Measurements from ENCODE around the gene VPREB3. TPM values are rescaled to one million over a fixed set of nuclear protein-coding genes. Genes with fewer than 3 reads are reported as not detected.

VPREB3 gene
- total RNA-seq, 1 experiment from 2014 or later, result 2.4 TPM

DNA sequence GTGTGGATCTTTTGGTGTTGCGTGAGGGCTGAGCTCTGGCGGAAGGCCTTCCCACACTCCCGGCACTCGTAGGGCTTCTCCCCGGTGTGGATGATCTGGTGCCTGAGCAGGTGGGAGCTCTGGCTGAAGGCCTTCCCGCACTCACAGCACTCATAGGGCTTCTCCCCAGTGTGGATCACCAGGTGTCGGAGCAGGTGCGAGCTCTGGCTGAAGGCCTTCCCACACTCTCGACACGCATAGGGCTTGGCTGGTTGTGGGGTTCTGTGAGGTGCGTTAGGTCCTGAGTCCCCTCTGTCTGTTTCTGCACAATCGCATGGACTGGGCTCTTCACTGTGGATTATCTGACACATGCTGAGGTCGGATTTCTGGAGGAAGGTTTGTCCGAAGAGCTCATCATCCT is 9.7 kb downstream of the VPREB3 start:
- no peak for ATAC-seq
- H3K36me3 ChIP-seq (ENCODE audit: control insufficient read depth in 1 of 2, insufficient read depth in 2 of 2, low read length in 2 of 2), result peaks cover 0 to 8% of the 10 kb centered on the region in 2 experiments; a peak in 2 of 4 replicates
- no peaks in the 10 kb centered on the region for H3K79me2 ChIP-seq (ENCODE audit: insufficient read depth, low read length)
- no peak overlapping the region for H3K4me2 ChIP-seq (ENCODE audit: low read length)
- H3K27ac ChIP-seq (ENCODE audit: low read depth, low read length), result no peak overlapping the region
- no peaks in the 10 kb centered on the region; a peak in 1 of 4 replicates for H3K4me1 ChIP-seq (ENCODE audit: control insufficient read depth in 1 of 2, insufficient read depth in 2 of 2, low read length in 2 of 2)
- H3K9me2 ChIP-seq (ENCODE audit: insufficient read depth), result no peaks in the 10 kb centered on the region
- no peak for TF ChIP-seq SIN3A (IDR thresholded peaks at IDR 0.05; ENCODE audit: low read depth)
- TF ChIP-seq POLR2A (IDR thresholded peaks at IDR 0.05; ENCODE audit: borderline replicate concordance, extremely low read depth, insufficient read depth, insufficient read length), result no peak
- TF ChIP-seq, protein P1, sequence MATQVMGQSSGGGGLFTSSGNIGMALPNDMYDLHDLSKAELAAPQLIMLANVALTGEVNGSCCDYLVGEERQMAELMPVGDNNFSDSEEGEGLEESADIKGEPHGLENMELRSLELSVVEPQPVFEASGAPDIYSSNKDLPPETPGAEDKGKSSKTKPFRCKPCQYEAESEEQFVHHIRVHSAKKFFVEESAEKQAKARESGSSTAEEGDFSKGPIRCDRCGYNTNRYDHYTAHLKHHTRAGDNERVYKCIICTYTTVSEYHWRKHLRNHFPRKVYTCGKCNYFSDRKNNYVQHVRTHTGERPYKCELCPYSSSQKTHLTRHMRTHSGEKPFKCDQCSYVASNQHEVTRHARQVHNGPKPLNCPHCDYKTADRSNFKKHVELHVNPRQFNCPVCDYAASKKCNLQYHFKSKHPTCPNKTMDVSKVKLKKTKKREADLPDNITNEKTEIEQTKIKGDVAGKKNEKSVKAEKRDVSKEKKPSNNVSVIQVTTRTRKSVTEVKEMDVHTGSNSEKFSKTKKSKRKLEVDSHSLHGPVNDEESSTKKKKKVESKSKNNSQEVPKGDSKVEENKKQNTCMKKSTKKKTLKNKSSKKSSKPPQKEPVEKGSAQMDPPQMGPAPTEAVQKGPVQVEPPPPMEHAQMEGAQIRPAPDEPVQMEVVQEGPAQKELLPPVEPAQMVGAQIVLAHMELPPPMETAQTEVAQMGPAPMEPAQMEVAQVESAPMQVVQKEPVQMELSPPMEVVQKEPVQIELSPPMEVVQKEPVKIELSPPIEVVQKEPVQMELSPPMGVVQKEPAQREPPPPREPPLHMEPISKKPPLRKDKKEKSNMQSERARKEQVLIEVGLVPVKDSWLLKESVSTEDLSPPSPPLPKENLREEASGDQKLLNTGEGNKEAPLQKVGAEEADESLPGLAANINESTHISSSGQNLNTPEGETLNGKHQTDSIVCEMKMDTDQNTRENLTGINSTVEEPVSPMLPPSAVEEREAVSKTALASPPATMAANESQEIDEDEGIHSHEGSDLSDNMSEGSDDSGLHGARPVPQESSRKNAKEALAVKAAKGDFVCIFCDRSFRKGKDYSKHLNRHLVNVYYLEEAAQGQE (IDR thresholded peaks at IDR 0.05; ENCODE audit: low read depth), result no peak
- no peak for TF ChIP-seq CEBPB (IDR thresholded peaks at IDR 0.05; ENCODE audit: low read depth)
- TF ChIP-seq, protein P2, sequence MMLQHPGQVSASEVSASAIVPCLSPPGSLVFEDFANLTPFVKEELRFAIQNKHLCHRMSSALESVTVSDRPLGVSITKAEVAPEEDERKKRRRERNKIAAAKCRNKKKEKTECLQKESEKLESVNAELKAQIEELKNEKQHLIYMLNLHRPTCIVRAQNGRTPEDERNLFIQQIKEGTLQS (IDR thresholded peaks at IDR 0.05), result no peak
- TF ChIP-seq, protein P3, sequence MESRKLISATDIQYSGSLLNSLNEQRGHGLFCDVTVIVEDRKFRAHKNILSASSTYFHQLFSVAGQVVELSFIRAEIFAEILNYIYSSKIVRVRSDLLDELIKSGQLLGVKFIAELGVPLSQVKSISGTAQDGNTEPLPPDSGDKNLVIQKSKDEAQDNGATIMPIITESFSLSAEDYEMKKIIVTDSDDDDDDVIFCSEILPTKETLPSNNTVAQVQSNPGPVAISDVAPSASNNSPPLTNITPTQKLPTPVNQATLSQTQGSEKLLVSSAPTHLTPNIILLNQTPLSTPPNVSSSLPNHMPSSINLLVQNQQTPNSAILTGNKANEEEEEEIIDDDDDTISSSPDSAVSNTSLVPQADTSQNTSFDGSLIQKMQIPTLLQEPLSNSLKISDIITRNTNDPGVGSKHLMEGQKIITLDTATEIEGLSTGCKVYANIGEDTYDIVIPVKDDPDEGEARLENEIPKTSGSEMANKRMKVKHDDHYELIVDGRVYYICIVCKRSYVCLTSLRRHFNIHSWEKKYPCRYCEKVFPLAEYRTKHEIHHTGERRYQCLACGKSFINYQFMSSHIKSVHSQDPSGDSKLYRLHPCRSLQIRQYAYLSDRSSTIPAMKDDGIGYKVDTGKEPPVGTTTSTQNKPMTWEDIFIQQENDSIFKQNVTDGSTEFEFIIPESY (IDR thresholded peaks at IDR 0.05; ENCODE audit: extremely low read depth, insufficient replicate concordance, low read length), result no peak
- no peak for TF ChIP-seq RAD21 (IDR thresholded peaks at IDR 0.05; ENCODE audit: low read depth)
- no peak for TF ChIP-seq SRF (IDR thresholded peaks at IDR 0.05; ENCODE audit: low read depth)
- no peak for TF ChIP-seq FOSL1 (IDR thresholded peaks at IDR 0.05; ENCODE audit: low read depth)
- TF ChIP-seq POLR2AphosphoS5 (IDR thresholded peaks at IDR 0.05; ENCODE audit: low read depth, low read length), result no peak
- TF ChIP-seq EZH2 (IDR thresholded peaks at IDR 0.05), result no peak
- no peak for TF ChIP-seq TCF7L2 (IDR thresholded peaks at IDR 0.05; ENCODE audit: borderline replicate concordance, extremely low read depth, insufficient read depth, insufficient read length)
- TF ChIP-seq ZNF274 (IDR thresholded peaks at IDR 0.05; ENCODE audit: low read depth, low read length), result no peak
- no peak for TF ChIP-seq YY1 (IDR thresholded peaks at IDR 0.05; ENCODE audit: extremely low read depth, insufficient replicate concordance, low read depth, low read length)
- no peak for TF ChIP-seq JUND (IDR thresholded peaks at IDR 0.05)
- no peak for TF ChIP-seq SP1 (IDR thresholded peaks at IDR 0.05; ENCODE audit: low read depth)
- no peak for TF ChIP-seq CBX3 (IDR thresholded peaks at IDR 0.05; ENCODE audit: low read depth)
- TF ChIP-seq ELF1 (IDR thresholded peaks at IDR 0.05; ENCODE audit: borderline replicate concordance, low read depth), result no peak
- no peak for TF ChIP-seq EGR1 (IDR thresholded peaks at IDR 0.05; ENCODE audit: low read depth)
- TF ChIP-seq, protein P4, sequence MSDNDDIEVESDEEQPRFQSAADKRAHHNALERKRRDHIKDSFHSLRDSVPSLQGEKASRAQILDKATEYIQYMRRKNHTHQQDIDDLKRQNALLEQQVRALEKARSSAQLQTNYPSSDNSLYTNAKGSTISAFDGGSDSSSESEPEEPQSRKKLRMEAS (IDR thresholded peaks at IDR 0.05), result no peak
- no peaks in the 10 kb centered on the region for H4K20me1 ChIP-seq (ENCODE audit: insufficient read depth)
- no TSS peak for BruUV-seq (replicated peaks)
- no peak for DNase-seq (ENCODE audit: low read depth, low spot score)
- POLR2A ChIA-PET, result no interaction called here
- H3K27me3 ChIP-seq (ENCODE audit: insufficient read depth, low read length), result no peaks in the 10 kb centered on the region
- H3K9me3 ChIP-seq (ENCODE audit: control insufficient read depth in 1 of 2, insufficient read depth in 1 of 2, low read depth in 1 of 2, low read length in 2 of 2), result no peaks in the 10 kb centered on the region
- H2AFZ ChIP-seq (ENCODE audit: low read depth, low read length, poor library complexity, severe bottlenecking), result no peak overlapping the region
- RAD21 ChIA-PET (ENCODE audit: low non-redundant PET in 1 of 2, low total read pairs in 2 of 2, uncharacterized antibody in 2 of 2, unreplicated experiment in 2 of 2), result no interaction called here
- intact Hi-C loops (cut with micrococcal nuclease), result no loop called here
- CTCF ChIA-PET, result no interaction called here
- no peak overlapping the region for H3K9ac ChIP-seq (ENCODE audit: low read length)
- H3K4me3 ChIP-seq (replicated peaks in 1 of 2; ENCODE audit: low read depth in 1 of 2, low read length in 2 of 2), result no peak overlapping the region

Measured in HCT116 (cell line).